ENCODE data around the gene SMIM24.

DNA sequence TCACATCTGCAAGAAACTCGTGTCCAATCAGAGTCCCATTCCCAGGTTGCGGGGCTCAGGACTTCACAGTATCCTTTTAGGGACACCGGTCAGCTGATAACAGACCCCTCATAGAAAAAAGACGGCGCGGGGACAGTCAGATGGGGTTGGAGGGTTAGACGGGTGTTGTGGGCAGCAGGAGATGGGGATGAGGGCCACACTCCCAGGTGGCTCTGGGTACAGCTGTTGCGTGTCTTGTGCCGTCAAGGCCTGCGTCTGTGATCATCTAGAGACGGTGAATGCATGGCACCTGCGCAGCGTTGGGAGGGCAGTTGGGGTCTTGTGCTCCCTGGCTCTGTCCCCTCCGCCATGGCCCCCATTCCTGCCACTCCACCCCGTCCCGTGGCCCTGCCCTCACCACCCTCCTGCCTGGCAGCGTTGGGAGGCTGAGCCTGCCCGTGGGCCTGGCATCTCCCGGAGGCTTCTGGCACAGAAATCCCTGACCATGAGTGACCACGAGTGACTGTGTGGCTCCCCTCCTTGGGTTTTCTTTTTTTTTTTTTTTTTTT lies 44.7 kb upstream of the SMIM24 start:
- TF ChIP-seq EZH2 (IDR thresholded peaks at IDR 0.05; ENCODE audit: borderline replicate concordance, insufficient read depth, low read depth, low read length, poor library complexity, severe bottlenecking) = no peak
- TF ChIP-seq CTCF (IDR thresholded peaks at IDR 0.05) = no peak

Data from B cell (primary cell).